NCI-H460 (cell line): Measurements from ENCODE around the gene INAVA. TPM values are rescaled to one million over a fixed set of nuclear protein-coding genes. Genes with fewer than 3 reads are reported as not detected.
A peak's percentile ranks its signal among the peaks of the same experiment; 100 is the strongest.

Source experiments
- DNase-seq: peaks from one replicate; pipeline ENCODE4 v3.0.0-alpha.2; 2016; ENCODE audit warnings: low read depth; ENCODE audit errors: extremely low read depth
- total RNA-seq: library from RNA; depleted of rRNA; stranded (reverse); fragments of >200 nt; shearing (Covaris generic); gene quantifications from 2 replicates; pipeline ENCODE4 v1.2.3, GENCODE V29; 2014

Gene INAVA
- total RNA-seq, 1 experiment from 2014 or later = 0.10 TPM

DNA sequence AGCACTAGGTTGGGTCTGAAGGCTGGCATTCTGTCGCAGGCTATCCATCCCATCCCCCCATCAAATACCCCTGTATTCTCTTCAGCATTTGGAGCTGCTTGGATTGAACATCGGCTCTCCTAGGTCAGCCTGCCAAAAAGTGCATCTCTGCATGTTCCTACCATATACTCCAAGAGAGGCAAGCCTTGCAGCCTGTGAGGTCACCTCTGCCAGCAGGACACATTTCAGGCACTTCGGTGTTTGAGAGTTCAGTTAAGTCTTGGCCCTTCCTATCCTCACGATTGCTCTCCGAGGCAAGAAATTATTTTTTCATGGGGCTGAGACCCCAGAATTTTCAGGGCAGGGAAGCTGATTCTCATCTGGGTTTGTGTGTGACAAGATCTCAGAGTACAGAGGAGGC, 19.3 kb upstream of the INAVA start:
- no peak for DNase-seq

DNA sequence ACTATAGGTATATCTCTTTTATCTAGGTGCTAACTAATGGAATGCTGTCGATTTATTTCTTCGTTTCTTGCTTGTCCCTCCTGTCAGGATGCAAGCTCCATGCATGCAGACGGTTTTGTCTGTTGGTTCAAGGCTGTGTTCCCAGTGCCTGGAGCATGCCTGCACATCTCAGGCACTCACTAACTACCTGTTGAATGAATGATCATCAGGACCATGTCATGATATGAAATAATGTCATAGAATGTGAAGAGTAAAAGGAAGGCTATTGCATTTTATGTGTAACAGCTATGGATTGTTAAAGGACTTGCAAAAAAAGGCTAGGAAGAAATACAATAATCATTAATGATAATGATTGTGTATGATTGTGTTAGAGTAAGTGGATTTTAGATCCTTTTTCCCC, 17.7 kb upstream of the INAVA start:
- DNase-seq = no peak

DNA sequence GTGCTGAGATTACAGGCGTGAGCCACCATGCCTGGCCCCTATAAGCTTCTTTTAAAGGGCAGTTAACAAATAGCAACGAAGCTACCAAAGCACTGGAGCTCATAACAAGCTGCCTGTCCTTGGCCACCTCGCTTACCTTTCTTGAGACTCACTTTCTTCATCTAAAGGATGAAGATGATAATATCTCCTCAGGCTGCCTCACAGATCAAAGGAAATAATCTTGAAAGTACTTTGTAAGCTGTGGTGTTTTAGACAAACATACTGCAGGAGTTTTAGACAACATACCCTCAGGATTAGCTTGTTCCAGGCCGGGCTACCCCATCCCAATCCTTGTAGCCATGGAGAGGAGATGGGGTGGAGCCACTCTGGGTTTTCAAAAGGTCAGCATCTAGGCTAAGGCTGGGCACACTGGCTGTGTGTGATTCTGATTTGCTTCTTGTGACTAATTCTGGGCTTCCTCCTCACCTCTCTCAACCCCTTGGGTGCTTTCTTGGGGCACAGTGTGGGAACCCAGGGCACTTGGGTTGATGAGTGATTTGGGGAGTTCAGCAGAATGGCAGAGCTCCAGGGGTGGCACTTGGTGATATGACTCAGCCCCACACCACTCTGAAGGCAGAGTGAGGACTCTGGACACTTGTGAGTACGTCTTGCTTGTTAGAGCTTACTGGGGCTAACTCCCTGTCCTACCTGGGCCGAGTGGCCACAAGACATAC, 16.7 kb upstream of the INAVA start:
- no peak for DNase-seq

DNA sequence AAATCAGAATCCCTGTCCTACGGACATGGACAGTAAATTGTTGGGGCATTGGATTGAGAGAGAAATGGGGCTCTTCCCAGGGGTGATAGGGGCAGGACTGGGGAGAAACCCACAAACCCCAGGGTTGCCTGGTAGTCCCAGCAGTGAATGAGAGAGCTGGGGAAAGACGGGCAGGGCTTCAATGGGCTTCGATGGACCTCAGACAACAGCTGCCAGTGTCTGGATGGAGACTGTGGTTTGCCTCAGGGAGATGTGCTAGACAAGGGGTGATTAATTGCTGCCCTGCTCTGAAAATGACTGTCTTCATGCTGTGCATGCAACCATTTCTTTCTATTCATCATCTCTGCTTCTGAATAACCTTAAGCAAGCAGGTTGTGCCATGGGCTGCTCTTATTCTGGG, 14.5 kb upstream of the INAVA start:
- no peak for DNase-seq

DNA sequence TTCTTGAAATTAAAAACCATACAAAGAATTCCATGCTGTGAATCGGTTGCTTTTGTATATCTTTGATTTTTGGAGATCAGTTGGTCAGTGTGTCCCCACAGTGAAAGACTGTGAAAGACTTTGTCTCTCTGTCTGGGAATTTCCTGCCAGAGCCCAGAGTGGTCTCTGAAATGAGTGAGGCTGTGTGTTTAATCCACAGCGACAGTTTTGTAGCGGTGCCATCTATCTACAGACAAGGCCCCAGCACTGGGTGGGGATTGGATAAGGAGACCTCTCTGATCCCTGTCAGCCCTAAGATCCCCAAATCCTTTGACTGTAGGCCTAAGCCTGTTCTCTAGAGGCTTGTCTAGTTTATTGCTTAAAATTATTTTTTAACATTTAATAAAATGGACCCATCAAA, 11.6 kb upstream of the INAVA start:
- no peak for DNase-seq

DNA sequence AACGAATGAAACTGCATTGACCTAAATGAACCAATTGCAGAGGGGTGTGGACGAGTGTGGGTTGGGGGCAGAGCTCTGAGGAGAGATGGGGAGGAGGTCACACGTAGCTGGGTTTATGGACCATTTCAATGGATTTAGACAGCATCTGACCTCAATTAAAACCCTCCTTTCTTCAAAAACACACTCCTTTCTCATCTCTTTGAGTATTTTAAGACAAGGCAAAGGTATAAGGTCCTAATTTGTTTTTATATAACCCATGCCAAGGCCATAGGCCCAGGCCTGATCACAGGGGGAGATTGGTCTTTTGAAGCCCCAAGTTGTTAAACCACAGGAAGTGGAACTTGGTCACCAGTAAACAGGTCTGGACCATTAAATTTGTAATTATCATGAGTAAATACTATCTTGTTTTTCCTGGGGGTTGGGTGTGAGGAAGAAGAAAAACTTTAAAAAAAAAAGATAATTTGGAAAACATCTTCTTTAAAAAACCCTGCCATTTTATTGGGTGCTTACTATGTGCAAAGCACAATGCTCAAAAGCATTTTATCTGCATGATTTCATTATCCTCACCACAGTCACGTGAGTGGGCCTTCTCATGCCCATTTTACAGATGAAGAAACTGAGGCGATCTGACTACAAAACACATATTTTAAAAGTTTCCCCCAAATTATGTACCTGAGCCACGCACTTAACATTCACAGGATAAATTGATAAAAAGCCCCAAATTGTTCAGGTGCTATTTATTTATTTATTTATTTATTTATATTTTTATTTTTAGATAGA, 8.9 kb upstream of the INAVA start:
- DNase-seq = no peak

DNA sequence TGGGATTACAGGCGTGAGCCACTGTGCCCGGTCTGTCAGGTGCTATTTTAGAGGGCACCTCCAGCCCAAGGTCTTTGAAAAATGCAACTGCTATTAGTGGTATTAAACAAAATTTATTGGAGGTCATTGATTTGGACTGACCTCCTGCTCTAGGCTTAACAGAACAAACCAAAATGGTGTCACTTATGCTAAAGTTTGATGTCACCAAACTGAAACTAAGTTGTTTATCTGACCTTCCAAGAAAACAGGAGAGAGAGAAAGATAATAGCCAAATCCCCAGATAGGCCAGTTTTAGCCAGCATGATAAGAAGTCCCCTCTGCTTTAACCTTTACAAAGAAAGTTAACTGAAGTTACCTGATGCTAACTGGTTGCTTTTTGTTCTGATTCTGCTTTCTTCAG, 8.1 kb upstream of the INAVA start:
- DNase-seq = no peak

DNA sequence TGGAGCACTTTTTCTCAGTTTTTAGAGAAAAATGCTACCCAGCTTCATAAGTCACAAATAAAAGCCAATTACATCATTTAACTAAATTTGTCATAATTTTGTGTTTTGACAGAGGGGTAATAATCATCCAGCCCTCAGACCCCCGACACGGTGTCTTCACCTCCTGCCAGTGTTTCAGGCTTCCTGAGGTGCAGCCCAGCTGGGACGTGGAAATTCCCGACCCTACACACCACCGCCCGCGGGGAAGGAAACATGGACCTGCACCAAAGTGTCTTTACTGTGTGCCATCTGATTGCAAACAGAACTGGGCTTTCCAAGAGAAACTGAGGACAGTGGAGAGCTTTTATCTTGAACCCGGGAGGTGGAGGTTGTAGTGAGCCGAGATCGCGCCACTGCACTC, 7.7 kb upstream of the INAVA start:
- no peak for DNase-seq

DNA sequence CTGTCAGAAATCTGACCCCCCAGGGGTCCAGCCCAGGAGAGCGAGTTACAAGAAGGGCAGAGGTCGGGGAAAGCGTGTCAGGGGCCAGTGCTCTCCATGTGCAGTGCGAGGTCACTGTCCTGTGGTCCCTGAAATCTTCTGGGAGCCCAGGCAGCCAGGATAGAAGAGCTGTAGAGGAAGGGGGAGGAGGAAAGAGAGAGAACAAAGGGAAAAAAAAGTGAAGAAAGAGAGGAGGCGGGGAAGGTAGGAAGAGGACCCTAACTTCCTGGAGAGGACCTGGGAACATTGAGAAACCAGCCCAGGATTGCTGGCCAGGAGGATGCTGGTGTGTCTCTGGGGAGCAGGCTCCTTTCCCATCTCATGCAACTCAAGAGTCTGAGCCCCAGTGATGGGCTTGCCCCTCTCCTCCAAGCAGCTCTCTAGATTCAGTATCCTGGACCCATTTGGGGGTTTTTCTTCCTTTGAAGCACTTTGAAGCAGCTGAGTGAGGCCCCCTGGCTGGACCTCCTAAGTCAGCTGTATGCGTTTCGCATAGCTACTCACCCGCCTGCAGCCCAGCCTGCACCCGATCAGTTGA, 6.8 kb upstream of the INAVA start:
- DNase-seq = no peak

DNA sequence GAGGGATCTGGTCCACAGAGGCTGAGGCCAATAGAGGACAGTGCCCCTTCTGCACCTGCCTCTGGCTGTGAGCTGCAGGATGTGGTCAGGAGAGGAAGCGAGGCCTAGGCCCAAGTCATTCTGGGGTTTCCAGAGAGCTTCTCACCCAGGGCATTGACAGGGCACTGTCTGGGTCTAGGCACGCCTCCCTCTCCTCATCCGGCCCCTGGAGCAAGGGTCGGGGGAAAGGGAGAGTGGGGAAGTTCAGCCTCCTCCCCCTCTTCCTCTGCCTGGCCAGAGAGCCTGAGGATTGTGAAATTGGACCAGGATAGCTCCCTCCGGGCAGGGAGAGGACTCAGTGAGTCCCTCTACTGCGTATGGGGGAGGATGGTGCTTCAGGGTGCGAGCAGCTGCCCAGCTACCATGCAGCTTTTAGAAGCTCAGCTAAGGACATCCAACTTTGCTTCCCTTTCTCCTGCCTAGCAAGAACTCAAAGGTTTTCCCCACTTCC, 6.3 kb upstream of the INAVA start:
- no peak for DNase-seq

DNA sequence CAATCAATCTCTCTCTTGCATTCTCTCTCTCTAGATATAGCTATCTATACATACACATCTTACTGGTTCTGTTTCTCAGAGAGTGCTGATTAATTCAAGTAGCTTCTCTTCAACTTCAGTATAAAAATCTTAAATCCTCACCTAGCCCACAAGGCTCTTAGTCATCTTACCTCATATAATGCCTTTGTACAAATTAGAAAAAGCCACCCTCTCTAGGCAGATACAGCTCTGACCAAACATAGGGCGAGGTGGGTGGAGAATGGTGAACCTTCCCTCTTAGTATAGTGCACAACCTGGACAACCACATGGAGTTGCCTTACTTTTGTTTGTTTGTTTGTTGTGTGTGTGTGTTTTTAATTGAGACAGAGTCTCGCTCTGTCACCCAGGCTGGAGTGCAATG, 5.1 kb upstream of the INAVA start:
- DNase-seq = no peak

DNA sequence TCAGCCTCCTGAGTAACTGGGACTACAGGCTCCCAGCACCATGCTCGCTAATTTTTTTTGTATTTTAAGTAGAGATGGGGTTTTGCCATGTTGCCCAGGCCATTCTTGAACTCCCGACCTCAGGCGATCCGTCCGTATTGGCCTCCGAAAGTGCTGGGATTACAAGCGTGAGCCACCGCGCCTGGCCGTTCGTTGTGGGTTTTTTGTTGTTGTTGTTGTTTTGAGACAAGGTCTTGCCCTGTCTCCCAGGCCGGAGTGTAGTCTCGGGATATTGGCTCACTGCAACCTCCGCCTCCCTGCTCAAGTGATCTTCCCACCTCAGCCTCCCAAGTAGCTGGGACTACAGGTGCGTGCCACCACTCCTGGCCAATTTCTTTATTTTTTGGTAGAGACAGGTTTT, 4.7 kb upstream of the INAVA start:
- DNase-seq = no peak

DNA sequence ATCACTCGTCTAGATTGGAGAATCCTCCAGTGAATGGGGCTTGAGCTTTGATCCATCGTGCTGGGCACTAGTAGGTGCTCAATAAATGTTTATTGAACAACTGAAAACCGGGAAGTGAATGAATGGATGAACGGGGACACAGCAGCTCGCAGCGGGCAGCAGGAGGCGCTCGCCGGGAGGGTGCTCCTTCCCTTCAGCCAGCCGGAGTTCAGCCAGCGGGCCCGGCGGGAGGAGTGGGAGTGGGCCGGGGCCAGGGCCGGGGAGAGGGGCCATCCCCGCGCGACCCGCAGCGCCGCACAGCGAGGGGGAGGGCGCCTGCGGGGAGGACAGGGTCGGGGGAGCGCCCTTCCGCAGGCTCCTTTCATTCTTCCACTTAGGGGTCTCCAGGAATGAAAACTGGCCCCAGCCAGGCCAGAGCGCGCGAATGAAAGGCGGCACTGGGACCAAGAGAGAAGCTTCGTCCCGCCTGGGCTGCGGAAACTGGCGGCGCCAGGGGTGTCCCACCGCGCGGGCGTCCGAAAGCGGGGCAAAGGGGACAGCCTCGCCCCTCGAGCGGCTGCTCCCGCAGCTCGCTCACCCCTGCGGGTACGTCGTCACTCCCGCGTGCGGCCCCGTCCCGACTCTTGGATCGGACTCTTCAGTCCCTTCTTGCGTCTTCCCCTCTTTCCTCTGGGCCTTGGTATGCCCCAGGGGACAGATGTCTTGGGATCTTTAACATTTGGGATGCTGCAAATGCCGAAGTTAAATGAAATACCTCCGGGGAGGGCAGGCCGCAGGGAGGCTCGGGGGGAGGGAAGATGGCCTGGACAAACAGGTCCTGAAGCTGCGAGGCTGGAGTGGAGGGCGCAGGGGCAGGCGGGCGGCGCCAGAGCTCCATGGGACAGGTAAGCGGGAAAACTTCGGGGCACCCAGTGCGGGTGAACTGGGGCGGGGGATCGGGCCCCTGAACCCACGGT, 3.6 kb upstream of the INAVA start:
- DNase-seq = peak; percentile 30

DNA sequence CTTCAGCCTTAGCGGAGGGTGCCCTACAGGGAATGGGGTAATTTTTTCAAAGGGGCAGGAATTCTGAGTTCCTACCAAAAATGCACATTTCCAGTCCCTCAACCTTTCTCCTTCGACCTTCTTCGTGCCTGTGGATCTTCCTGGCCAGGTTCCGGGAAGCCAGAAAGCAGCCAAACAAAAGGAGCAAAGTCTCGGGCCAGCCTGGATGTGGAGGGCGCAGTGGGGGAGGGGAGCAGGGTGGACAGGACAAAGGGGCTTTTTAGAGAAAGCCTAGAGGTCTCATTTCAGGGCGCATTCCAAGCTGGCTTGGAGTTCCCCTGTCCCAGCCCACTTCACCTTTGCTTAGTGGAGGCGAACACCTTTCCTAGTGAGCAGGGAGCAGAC, 2.9 kb upstream of the INAVA start:
- no peak for DNase-seq

DNA sequence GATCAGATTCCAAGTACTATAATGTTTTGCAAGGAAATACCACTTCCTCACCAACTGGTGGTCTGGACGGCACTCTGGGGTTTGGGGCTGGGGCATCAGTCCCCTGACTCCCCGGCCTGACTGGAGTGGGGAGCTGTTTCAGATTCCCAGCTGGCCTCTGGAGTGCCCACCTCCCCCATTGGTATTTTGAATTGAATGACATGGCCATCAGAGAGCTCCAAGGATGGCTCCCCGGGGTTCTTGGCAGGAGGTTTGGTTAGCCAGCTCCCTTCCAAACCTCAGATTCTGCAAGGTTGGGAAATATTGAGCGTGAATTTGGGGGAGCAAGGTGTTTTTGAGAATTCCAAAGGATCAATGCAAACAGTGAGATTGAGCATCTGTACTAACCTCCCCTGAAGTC, 2.2 kb upstream of the INAVA start:
- DNase-seq = no peak

DNA sequence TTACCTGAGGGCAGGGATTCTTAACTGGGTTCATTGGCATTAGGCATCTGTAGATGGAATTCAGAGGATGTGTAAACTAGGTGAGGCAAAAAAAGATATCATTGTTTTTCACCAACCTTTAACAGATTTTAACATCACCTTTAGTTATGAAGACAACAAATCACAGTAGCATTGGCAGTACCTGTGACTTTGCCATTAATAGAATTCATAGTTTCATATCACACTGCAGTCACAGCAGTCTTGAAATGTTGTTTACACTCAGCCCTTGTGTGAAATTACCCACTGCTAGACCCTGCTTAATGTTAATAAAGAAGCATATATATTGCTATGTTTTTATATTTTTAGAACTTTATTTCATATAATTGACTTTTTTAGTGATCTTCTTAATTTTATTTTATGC, 1.7 kb upstream of the INAVA start:
- DNase-seq = no peak

DNA sequence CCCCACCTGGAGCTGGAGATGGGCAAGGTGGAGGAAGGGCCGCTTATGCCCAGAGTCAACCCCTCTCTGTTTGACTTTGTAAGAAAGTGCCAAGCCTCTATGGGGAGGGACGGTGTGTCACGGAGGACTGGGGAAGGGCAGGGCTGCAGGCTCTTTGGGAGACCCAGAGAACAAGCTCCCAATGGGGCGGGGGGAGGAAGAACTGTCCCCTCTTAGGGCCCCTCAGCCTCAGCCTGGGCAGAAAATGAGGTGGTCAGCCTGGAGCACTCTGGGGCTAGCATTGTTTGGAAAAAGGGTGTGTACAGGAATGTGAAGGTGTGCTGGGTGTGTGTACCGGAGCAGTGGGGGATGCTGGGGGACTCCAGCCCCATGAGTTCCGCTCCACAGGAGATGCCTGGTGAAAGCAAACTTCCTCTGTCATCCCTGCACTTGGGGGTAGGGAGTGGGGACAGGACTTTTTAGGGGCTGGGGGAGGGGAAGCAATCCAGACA, 1.2 kb upstream of the INAVA start:
- no peak for DNase-seq

DNA sequence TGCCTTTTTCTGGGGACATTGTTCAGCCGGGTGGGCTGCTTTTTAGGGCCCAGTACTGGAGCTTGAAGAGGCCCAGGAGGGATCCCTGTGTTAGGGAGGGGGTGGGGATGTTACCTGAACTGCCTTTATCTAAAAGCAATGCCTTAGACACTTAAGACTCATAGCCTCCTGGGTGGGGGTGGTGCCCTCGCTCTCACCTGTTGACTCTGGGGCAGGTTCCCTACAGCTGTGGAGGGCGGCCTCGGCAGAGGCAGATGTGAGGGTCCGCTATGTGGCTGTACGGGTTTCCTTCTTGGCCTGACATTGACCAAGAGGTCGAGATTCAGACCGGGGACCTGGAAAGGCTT, 716 bp downstream of the INAVA start:
- no peak for DNase-seq

DNA sequence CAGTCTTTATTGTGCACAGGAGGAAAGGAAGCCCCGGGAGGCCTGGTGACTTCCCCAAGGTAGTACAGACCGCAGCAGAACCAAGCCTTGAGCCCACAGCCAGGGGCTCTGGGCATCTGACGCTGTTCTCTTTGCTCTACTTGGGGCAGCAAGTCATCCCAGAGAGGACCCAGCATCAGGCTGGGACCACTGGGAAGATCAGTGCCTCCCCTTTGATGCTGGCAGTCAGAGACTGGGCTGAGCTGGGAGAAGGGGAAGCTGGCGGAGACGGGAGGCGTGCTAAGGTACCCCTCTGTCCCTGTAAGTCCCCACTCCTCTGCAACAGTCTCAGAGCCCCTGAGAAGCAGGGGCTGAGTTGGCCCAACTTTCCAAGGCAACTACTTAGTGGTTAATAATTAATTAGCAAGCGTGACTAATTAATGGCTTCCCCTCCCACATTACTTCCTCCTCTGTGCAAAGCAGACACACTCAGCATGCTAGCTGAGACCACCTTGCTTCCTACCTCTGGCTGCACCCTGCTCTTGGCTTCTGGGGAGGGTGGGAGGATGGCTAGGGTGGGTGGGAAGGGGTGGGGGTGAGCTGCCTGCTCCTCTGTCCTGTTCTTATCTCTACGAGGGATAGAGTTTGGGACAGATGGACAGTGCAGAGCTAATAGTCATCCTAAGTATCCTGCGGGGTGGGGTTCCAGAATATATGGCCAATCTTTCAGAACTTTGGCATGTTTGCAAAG, 1.3 kb downstream of the INAVA start:
- DNase-seq = no peak

DNA sequence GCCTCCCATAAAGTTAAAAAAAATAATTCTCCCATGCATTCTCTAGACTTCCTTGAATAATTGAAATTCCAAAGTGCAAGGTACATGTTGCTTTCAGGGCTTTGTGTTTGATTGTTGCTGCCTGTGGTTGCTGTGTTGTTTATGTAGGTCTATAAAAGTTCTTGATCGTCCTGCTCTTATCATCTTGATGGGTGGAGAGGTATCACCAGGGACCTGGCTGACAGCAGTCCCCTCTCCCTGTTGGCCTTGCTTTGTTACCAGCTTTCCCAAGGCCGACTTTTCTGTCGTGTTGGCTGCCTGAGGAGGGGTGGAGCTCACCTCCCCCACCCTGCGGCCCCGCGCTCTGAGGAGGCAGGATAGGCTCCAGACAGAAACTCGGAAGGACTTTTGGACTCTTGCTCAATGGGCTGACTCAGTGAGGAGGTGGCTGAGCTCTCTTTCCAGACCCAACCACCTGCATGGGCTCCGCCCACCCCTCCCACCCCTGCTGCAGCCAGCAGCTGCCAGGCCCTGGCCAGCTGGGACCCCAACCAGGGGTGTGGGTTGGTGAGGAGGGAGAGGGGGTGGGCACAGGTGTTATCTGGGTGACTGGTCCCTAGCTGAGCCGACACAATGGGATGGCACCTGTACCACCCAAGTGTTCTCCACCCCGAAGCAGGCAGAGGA, 2.0 kb downstream of the INAVA start:
- no peak for DNase-seq
